Activated CD8-positive, alpha-beta memory T cell treated with anti-CD3 and anti-CD28 coated beads for 48 hours (primary cell): ENCODE measurements around the gene NTN3.
A peak's percentile ranks its signal among the peaks of the same experiment; 100 is the strongest.
"Not testable (repeated sequence)": the region's sequence is repeated elsewhere in the genome, so short reads cannot be mapped to it uniquely, and the experiment has no call there.

Experiments used
- DNase-seq, 3 experiments: peaks; one replicate each; pipeline ENCODE4 v3.0.0-alpha.2; 2020; ENCODE audit warnings: low read depth in 2 of 3, low spot score in 2 of 3

The NTN3 gene

GRCh38 chr16:2471016-2471652 is at the start of gene NTN3:
Gene NTN3, plus strand, starts transcription at chr16:2471297. Its CDS starts 405 bp downstream, at chr16:2471702.
- no peak for DNase-seq

GRCh38 chr16:2422123-2422867 is 48.8 kb upstream of the NTN3 start:
- DNase-seq = no peak

GRCh38 chr16:2424061-2425007 is 46.8 kb upstream of the NTN3 start:
- no peak for DNase-seq

GRCh38 chr16:2425008-2425518 is 46.0 kb upstream of the NTN3 start:
- DNase-seq = no peak

- DNase-seq = no peak
These were observed 45.2 kb upstream of the NTN3 start for GRCh38 chr16:2425825-2426430.

- no peak for DNase-seq
These were observed 44.1 kb upstream of the NTN3 start for GRCh38 chr16:2426941-2427361.

GRCh38 chr16:2427526-2427925 is 43.6 kb upstream of the NTN3 start:
- DNase-seq = no peak

GRCh38 chr16:2428051-2428783 is 42.9 kb upstream of the NTN3 start:
- no peak for DNase-seq

- DNase-seq = no peak
These were observed 42.4 kb upstream of the NTN3 start for GRCh38 chr16:2428784-2429033.

- peak; percentile 94 to 97 (median 96) for DNase-seq
These were observed 41.9 kb upstream of the NTN3 start, which contains the start of gene CCNF for GRCh38 chr16:2429034-2429770. Gene CCNF, plus strand, starts transcription at chr16:2429447. Its CDS starts 35 bp downstream, at chr16:2429482.

GRCh38 chr16:2429771-2430663 is 41.1 kb upstream of the NTN3 start:
- no peak for DNase-seq

- no peak for DNase-seq
These were observed 38.8 kb upstream of the NTN3 start for GRCh38 chr16:2432286-2432685.

GRCh38 chr16:2432801-2433505 is 38.1 kb upstream of the NTN3 start:
- no peak for DNase-seq

- not testable (repeated sequence) for DNase-seq
These were observed 35.9 kb upstream of the NTN3 start for GRCh38 chr16:2435236-2435635.

GRCh38 chr16:2436110-2436509 is 35.0 kb upstream of the NTN3 start:
- no peak for DNase-seq

GRCh38 chr16:2437032-2437790 is 33.9 kb upstream of the NTN3 start:
- no peak for DNase-seq

- DNase-seq = no peak
These were observed 33.0 kb upstream of the NTN3 start for GRCh38 chr16:2438121-2438520.
